Activated CD4-positive, alpha-beta T cell treated with anti-CD3 and anti-CD28 coated beads, Interleukin-2, amount 10 ng/mL, durations not matched to agents 7 days and 5 days (primary cell): ENCODE measurements around the gene MROH7. TPM values are rescaled to one million over a fixed set of nuclear protein-coding genes. Genes with fewer than 3 reads are reported as not detected.

Experiments used
- CTCF ChIA-PET: fragments of 350-600 bp; sonication (Branson Sonifier 250); formaldehyde crosslinking; loops from one replicate; lab custom pipeline; 2021; ENCODE audit warnings: antibody characterized with exemption; lab: Charles Lee
- POLR2A ChIA-PET: fragments of 350-600 bp; sonication (Branson Sonifier 250); formaldehyde crosslinking; loops from one replicate; lab custom pipeline; 2021; ENCODE audit warnings: antibody characterized with exemption; lab: Charles Lee
- DNase-seq: peaks from one replicate; pipeline ENCODE4 v3.0.0-alpha.2; 2020
- H3K27ac Mint-ChIP-seq: one replicate; pipeline ENCODE4 v1.8.0; 2021; ENCODE audit warnings: mild to moderate bottlenecking, moderate library complexity, mixed read lengths
- H3K27me3 Mint-ChIP-seq: one replicate; pipeline ENCODE4 v1.8.0; 2021; ENCODE audit warnings: mixed read lengths
- H3K36me3 Mint-ChIP-seq: one replicate; pipeline ENCODE4 v1.8.0; 2021; ENCODE audit warnings: low read depth, mixed read lengths
- H3K4me1 Mint-ChIP-seq: one replicate; pipeline ENCODE4 v1.8.0; 2021; ENCODE audit warnings: mixed read lengths
- H3K4me3 Mint-ChIP-seq: one replicate; pipeline ENCODE4 v1.8.0; 2021; ENCODE audit warnings: mild to moderate bottlenecking, moderate library complexity, mixed read lengths
- H3K9me3 Mint-ChIP-seq: one replicate; pipeline ENCODE4 v1.8.0; 2021; ENCODE audit warnings: mixed read lengths
- total RNA-seq, 2 experiments: library from RNA; stranded (reverse); gene quantifications; one replicate each; pipeline ENCODE4 v1.2.3, GENCODE V29; 2021

The MROH7 gene
- total RNA-seq, 2 experiments from 2014 or later, result 0.12 TPM; not detected in 1

GRCh38 chr1:54745274-54745673, 103.7 kb downstream of the MROH7 start:
- Mint-ChIP-seq H3K4me3 (no peak overlapping the region), H3K27ac (no peak overlapping the region), H3K27me3 (no peaks in the 10 kb centered on the region), H3K9me3 (no peaks in the 10 kb centered on the region), H3K36me3 (peaks cover 4% of the 10 kb centered on the region), H3K4me1 (no peaks in the 10 kb centered on the region)
- CTCF ChIA-PET, result interaction anchor here (1.6 kb wide), 1 partner anchor 17 kb away, joined by 4 read pairs; no protein-coding TSS in a partner anchor
- POLR2A ChIA-PET, result no interaction called here
- no peak for DNase-seq

- ChIA-PET CTCF (no interaction called here), POLR2A (no interaction called here)
- H3K4me3 Mint-ChIP-seq, result no peak overlapping the region
- no peaks in the 10 kb centered on the region for H3K27me3 Mint-ChIP-seq
- peaks cover 4% of the 10 kb centered on the region for H3K36me3 Mint-ChIP-seq
- H3K27ac Mint-ChIP-seq, result no peak overlapping the region
- DNase-seq, result no peak
- H3K4me1 Mint-ChIP-seq, result no peaks in the 10 kb centered on the region
- no peaks in the 10 kb centered on the region for H3K9me3 Mint-ChIP-seq
These were observed 104.3 kb downstream of the MROH7 start for GRCh38 chr1:54745864-54746263.

GRCh38 chr1:54748094-54748835, 106.7 kb downstream of the MROH7 start:
- POLR2A ChIA-PET, result no interaction called here
- no peak for DNase-seq
- H3K4me3 Mint-ChIP-seq, result no peak overlapping the region
- H3K36me3 Mint-ChIP-seq, result no peaks in the 10 kb centered on the region
- no peak overlapping the region for H3K27ac Mint-ChIP-seq
- no peaks in the 10 kb centered on the region for H3K27me3 Mint-ChIP-seq
- no peaks in the 10 kb centered on the region for H3K9me3 Mint-ChIP-seq
- H3K4me1 Mint-ChIP-seq, result no peaks in the 10 kb centered on the region
- CTCF ChIA-PET, result no interaction called here

GRCh38 chr1:54750596-54750995, 109.0 kb downstream of the MROH7 start:
- no peak for DNase-seq
- CTCF ChIA-PET, result interaction anchor here (0.5 to 0.8 kb wide), 3 partner anchors 16 to 59 kb away, joined by 3 read pairs; no protein-coding TSS in a partner anchor
- H3K4me3 Mint-ChIP-seq, result no peak overlapping the region
- no peaks in the 10 kb centered on the region for H3K9me3 Mint-ChIP-seq
- no peaks in the 10 kb centered on the region for H3K36me3 Mint-ChIP-seq
- H3K4me1 Mint-ChIP-seq, result no peaks in the 10 kb centered on the region
- H3K27ac Mint-ChIP-seq, result no peak overlapping the region
- H3K27me3 Mint-ChIP-seq, result no peaks in the 10 kb centered on the region
- POLR2A ChIA-PET, result no interaction called here

GRCh38 chr1:54751426-54751825, 109.8 kb downstream of the MROH7 start:
- ChIA-PET POLR2A (no interaction called here), CTCF (interaction anchor here (0.8 to 1.3 kb wide), 2 partner anchors 38 to 45 kb away, joined by 3 read pairs; no protein-coding TSS in a partner anchor)
- H3K36me3 Mint-ChIP-seq, result no peaks in the 10 kb centered on the region
- no peaks in the 10 kb centered on the region for H3K9me3 Mint-ChIP-seq
- no peak overlapping the region for H3K4me3 Mint-ChIP-seq
- no peaks in the 10 kb centered on the region for H3K27me3 Mint-ChIP-seq
- DNase-seq, result no peak
- H3K4me1 Mint-ChIP-seq, result no peaks in the 10 kb centered on the region
- H3K27ac Mint-ChIP-seq, result no peak overlapping the region

GRCh38 chr1:54754045-54754444, 112.5 kb downstream of the MROH7 start:
- Mint-ChIP-seq H3K4me1 (no peaks in the 10 kb centered on the region), H3K9me3 (no peaks in the 10 kb centered on the region), H3K36me3 (no peaks in the 10 kb centered on the region), H3K27me3 (no peaks in the 10 kb centered on the region), H3K27ac (no peak overlapping the region), H3K4me3 (no peak overlapping the region)
- POLR2A ChIA-PET, result no interaction called here
- CTCF ChIA-PET, result interaction anchor here (0.5 kb wide), 1 partner anchor 14 kb away, joined by 3 read pairs; no protein-coding TSS in a partner anchor
- DNase-seq, result no peak

GRCh38 chr1:54754486-54755285, 113.1 kb downstream of the MROH7 start:
- Mint-ChIP-seq H3K9me3 (no peaks in the 10 kb centered on the region), H3K27ac (no peak overlapping the region), H3K27me3 (no peaks in the 10 kb centered on the region), H3K4me3 (no peak overlapping the region), H3K36me3 (no peaks in the 10 kb centered on the region), H3K4me1 (no peaks in the 10 kb centered on the region)
- ChIA-PET CTCF (interaction anchor here (0.5 to 1.6 kb wide), 3 partner anchors 10 to 15 kb away, joined by 3 to 4 read pairs (median 3); no protein-coding TSS in a partner anchor), POLR2A (no interaction called here)
- DNase-seq, result no peak

- Mint-ChIP-seq H3K27ac (no peak overlapping the region), H3K9me3 (no peaks in the 10 kb centered on the region), H3K36me3 (no peaks in the 10 kb centered on the region), H3K4me3 (no peak overlapping the region), H3K4me1 (peaks cover 2% of the 10 kb centered on the region), H3K27me3 (no peaks in the 10 kb centered on the region)
- POLR2A ChIA-PET, result no interaction called here
- CTCF ChIA-PET, result interaction anchor here (0.9 to 1.5 kb wide), 2 partner anchors 38 to 43 kb away, joined by 3 read pairs; partner anchors contain the start of gene TTC22
- no peak for DNase-seq
These were observed 116.2 kb downstream of the MROH7 start for GRCh38 chr1:54757833-54758232.

GRCh38 chr1:54758678-54759348, 117.2 kb downstream of the MROH7 start:
- CTCF ChIA-PET, result interaction anchor here (0.9 to 1.5 kb wide), 2 partner anchors 37 to 42 kb away, joined by 3 read pairs; partner anchors contain the start of gene TTC22
- Mint-ChIP-seq H3K9me3 (no peaks in the 10 kb centered on the region), H3K4me3 (no peak overlapping the region), H3K27ac (no peak overlapping the region), H3K36me3 (no peaks in the 10 kb centered on the region), H3K27me3 (no peaks in the 10 kb centered on the region), H3K4me1 (peaks cover 11% of the 10 kb centered on the region)
- no peak for DNase-seq
- POLR2A ChIA-PET, result no interaction called here

Other genes with a start within 250 kb of the MROH7 start
- gene SSBP3, start 235.4 kb upstream of the MROH7 start, total RNA-seq, result 100 to 1,000 TPM in 1 of 2 experiments, 10 to 100 TPM in 1; 93.4 to 127 TPM
- 1 to 10 TPM; 1.9 to 2.0 TPM for gene ACOT11, start 93.6 kb upstream of the MROH7 start, total RNA-seq
- not detected for gene FAM151A, start 18.3 kb upstream of the MROH7 start, total RNA-seq
- gene TTC4, start 74.1 kb downstream of the MROH7 start, total RNA-seq, result 10 to 100 TPM; 18.4 to 19.5 TPM
- 1 to 10 TPM; 3.2 to 4.3 TPM for gene PARS2, start 122.7 kb downstream of the MROH7 start, total RNA-seq
- gene TTC22, start 159.5 kb downstream of the MROH7 start, total RNA-seq, result 10 to 100 TPM in 1 of 2 experiments, 1 to 10 TPM in 1; 9.9 to 10.6 TPM
- gene DHCR24, start 245.4 kb downstream of the MROH7 start, total RNA-seq, result 100 to 1,000 TPM in 1 of 2 experiments, 10 to 100 TPM in 1; 84.6 to 102 TPM